Embryonic facial prominence (tissue), 1 donor: Measurements from ENCODE around the gene C11orf54.
"Not testable (repeated sequence)": the region's sequence is repeated elsewhere in the genome, so short reads cannot be mapped to it uniquely, and the experiment has no call there.

ENCODE experiments used
- DNase-seq: peaks from one replicate; pipeline ENCODE4 v3.0.0-alpha.2; 2016; ENCODE audit errors: extremely low spot score

C11orf54 gene

GRCh38 chr11:93766504-93766903, 25.0 kb downstream of the C11orf54 start:
- DNase-seq, result no peak

DNA sequence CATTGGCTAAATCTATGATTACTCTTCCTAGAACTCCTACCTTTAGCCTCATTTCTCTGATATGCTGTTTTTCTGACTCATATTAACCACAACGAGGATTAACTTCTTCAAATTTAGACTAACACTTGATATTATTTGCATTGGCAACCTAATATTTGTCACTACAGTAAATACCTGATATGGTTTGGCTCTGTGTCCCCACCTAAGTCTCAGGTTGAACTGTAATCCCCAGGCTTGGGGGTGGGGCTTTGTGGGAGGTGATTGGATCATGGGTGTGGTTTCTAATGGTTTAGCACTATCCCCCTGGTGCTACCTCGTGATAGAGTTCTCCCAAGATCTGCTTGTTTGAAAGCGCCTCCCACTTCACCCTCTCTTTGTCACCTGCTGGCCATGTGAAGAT, 25.5 kb downstream of the C11orf54 start:
- no peak for DNase-seq

GRCh38 chr11:93770160-93770559, 28.7 kb downstream of the C11orf54 start:
- DNase-seq, result no peak

DNA sequence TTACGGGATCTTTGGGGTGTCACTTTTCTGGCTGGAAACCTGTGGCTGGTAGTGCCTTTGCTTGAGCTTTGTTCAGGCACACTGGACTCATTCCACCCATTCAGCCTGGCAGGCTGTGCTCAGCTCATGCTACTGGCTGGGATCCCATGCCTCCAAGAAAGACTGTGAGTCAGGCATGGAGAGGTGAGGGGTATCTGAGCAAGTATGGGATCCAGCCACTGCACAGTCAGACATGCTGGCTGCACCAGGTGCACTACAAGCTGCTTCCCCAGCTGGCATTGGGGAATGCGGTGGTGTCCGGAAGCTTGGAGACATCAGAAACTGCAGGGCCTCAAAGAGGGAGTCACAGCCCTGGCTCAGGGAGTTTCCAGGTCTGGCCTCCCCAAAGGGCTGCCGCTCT, 30.7 kb downstream of the C11orf54 start:
- DNase-seq, result no peak

GRCh38 chr11:93773045-93773477, 31.6 kb downstream of the C11orf54 start:
- no peak for DNase-seq

GRCh38 chr11:93773601-93774200, 32.2 kb downstream of the C11orf54 start:
- DNase-seq, result no peak

DNA sequence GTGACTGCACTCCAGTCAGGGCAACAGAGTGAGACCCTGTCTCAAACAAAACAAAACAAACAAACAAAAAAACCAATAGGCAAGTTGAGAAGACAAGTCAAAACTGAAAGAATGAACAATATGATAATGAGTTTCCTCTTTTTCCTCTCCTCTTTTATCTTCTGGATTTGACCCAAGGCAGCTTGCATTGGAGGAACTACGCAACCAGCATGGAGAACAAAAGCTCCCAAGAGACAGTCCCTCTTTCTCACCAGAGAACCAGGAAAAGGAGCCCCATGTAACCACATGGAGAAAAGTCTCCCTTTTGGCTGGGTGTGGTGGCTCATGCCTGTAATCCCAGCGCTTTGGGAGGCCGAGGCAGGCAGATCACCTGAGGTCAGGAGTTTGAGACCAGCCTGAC, 33.1 kb downstream of the C11orf54 start:
- DNase-seq, result not testable (repeated sequence)

DNA sequence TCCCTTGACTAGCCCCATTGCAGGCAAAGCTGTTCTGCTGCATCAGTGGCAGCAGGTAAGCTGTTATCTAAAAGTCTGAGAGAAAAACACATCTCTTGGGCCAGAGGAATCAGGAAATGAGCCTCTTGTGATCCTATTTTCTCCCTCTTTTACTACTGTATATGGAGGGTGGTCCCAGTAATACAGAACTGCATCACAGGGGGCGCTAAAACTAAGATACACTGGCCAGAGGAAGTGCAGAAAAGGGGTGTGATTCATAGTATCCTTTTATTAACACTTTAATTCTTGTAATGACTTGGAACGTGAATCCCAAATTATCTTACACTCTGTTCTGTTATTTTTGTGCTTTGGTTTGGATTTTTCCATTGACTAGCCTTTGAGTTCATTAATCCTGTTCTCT, 33.8 kb downstream of the C11orf54 start:
- no peak for DNase-seq

GRCh38 chr11:93783362-93783761, 41.9 kb downstream of the C11orf54 start:
- no peak for DNase-seq

DNA sequence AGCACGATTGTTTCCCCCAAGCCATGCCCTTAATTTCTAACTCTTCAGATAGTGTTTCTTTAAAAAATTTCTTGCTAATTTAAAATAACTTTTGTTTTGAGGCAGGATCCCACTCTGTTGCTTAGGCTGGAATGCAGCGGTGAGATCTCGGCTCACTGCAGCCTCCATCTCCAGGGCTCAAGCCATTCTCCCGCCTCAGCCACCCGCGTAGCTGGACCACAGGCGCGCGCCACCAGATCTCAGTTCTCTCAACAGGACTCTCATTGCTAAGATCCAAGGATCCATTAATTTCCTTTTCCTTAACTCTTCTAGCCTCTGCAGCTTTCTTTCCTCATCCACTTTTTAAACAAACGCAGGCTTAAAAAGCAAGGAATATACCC, 42.3 kb downstream of the C11orf54 start:
- DNase-seq, result no peak

DNA sequence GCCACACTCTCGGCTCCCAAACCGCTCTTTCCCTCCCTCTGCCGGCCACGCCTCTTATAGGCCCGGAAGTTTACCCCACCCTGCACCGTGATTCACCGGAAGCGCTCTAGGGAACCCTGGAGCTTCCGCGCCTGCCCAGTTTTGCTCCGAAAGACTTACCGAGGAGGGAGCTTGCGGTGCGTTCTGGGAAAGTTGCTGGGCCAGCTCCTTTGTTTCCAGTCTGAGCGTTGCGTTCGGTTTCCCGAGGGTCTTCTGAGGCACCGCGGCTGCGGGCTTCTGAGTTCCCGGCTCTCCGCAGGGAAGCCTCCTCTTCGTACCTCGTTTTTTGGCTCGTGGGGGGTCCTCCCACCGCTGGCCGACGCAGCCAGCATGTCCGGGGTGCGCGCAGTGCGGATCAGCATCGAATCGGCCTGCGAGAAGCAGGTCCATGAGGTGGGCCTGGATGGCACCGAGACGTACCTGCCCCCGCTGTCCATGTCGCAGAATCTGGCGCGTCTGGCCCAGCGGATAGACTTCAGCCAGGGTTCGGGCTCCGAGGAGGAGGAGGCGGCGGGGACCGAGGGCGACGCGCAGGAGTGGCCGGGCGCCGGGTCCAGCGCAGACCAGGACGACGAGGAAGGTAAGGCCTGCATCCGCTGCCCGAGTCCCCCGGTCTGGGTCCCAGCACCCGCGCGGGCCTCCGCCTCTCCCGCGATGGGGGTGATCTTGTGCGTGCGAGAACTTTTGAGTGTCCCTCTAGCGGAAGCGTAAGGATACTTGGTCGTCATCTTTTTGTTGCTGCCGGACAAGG, 42.9 kb downstream of the C11orf54 start, which contains the start of gene MED17:
TSS of gene MED17 (plus strand) at position 138 of the 790 bp plus-strand sequence. CDS start at position 370, 232 bp downstream.
- peak; percentile 92 for DNase-seq

DNA sequence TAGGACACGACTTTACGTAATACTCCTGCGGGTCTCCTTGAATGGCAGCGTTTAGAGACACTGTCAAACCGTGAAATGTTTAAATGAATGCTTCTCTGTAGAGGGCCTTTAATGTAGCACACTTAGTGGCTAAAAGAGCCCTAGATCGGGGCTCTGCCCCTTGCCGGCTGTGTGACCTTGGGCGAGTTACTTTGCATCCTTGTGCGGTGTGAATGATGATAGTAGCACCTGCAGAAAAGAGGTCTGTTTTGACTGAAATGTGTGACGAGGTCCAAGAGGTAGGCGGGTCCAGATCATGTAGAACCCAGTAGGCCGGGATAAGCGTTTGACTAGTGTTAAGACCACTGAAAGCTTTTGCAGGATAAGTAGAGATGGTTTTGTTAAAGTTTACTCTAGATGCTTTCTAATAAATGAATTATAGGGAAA, 43.5 kb downstream of the C11orf54 start:
- DNase-seq, result no peak

GRCh38 chr11:93791493-93791892, 50.0 kb downstream of the C11orf54 start:
- no peak for DNase-seq

DNA sequence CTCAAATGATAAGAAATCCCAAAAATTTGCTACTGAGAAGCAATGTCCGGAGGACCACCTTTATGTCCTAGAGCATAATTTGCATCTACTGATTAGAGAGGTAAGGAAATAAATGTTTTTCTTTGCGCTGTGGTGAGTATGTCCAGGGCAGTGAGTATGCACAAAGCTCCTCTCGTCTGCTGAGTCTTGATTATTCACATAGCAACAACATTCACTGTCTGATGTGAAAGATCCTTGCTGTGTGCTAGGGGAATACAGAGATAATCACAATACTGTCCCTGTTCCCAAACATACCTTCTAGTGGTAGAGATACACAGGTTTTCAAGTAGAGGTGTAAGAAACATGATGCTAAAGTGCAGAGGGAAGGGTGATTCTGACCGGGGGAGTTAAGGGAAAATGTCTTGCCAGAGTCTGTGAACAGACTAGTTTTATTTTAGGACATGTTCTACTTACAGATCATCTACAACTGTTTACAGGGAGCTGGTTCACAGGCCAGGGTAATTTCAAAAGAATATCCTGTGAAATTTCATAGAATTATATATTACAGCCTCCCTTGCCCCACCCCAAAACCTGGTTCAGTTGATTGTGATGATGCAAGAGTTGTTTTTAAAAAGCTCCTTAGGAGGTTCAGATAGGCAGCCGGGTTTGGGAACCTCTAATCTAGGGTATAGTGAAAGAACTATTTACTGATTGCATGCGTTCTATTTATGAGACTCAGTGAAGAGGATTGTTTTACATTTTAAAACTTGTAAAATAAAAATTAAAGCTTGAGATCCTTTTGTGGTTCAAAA, 55.2 kb downstream of the C11orf54 start:
- no peak for DNase-seq

DNA sequence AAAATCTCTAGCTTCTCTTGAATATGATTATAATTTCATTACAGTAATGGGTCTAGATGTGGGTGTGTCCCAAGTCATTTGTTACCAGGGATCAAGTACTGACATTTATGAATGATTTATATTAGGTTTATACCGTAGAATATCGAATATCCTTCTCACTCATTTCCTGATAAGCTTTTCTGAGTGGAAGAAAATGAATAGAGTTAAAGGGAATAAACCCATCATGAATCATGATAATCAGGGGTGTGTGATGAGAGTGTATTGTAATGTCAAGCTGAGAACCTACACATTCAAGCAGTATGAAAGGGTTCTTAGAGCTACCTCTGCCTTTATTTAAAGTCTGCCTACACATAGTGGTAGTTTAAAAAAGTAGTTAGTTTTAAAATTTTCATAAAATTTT, 59.9 kb downstream of the C11orf54 start:
- DNase-seq, result no peak

GRCh38 chr11:93804879-93805278, 63.4 kb downstream of the C11orf54 start:
- DNase-seq, result no peak

- no peak for DNase-seq
These were observed 66.5 kb downstream of the C11orf54 start for GRCh38 chr11:93807980-93808379.

DNA sequence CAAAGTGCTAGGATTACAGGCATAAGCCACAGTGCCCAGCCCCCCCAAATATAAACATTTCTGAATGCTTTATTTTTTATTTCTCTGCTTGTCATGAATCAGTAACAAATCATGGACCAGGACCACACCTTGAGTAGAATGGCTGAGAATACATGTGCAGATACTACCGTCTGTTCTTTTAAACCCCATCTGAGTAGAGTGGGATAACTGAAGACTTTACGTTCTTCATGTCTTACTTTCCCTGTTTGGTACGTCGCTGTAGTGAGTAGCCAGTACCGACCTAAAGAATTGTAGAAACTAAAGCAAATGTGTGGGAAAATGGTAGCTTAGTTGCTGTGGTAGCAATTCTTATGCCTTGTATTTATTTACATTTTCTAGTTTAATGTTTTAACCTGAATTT, 72.5 kb downstream of the C11orf54 start:
- no peak for DNase-seq
